HG02973 (cell line): ENCODE results near the gene AARSD1.
"Not testable (repeated sequence)": the region's sequence is repeated elsewhere in the genome, so short reads cannot be mapped to it uniquely, and the experiment has no call there.

ENCODE experiments used
- ATAC-seq: cut with Tn5 transposase; IDR thresholded peaks from one replicate; pipeline ENCODE4 v1.9.1; 2021; ENCODE audit warnings: moderate library complexity; ENCODE audit not compliant: unreplicated experiment

The AARSD1 gene

DNA sequence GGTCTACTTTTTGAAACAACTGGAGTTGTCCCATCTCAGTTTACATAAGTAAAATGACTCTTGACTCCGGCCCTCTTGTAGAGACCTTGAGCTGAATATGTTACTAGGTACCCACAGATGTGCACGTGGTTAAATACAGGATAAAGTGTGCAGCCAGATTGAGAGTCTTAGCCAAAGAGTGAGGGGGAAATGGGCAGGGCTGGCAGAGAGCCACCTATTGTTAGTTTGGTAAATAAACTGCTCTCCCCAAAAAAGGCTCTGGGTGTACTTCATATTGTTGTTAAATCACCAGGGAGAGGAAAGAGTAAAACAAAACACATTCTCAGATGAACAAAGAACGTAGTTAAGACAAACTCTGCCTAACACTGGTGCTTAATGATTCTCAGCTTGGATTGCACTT lies 43.3 kb downstream of the AARSD1 start:
- ATAC-seq, result no peak

DNA sequence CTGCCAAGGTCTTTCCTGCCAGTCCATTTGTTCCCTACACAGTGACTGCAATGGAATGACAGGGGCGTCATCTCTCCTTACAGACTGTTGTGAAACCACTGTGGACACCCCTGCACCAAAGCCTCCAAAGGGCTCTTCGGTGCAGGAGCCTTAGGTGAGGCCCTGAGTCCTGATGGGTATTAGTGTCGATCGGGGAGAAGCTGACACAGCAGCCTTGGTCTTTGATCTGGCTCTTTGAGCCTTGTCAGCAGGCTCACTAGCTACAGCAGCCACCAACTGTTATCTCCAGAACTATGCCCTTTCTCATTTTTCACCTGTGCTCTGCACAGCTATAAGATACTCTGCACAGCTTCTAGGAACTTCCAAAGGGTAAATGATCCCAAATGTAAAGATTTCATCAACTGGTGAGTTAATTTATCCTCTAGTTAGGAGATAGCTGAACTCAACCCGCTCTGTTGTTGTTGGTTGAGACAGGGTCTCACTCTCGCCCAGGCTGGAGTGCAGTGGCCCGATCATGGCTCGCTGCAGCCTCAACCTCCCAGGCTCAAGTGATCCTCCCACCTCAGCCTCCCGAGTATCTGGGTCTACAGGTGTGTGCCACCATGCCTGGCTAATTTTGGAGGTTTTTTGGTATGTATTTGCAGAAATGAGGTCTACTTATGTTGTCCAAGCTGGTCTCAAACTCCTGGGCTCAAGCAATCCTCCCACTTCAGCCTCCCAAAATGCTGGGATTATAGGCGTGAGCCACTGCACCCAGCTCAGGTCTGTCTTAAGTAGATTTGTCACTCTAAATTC lies 44.0 kb downstream of the AARSD1 start:
- ATAC-seq, result no peak

DNA sequence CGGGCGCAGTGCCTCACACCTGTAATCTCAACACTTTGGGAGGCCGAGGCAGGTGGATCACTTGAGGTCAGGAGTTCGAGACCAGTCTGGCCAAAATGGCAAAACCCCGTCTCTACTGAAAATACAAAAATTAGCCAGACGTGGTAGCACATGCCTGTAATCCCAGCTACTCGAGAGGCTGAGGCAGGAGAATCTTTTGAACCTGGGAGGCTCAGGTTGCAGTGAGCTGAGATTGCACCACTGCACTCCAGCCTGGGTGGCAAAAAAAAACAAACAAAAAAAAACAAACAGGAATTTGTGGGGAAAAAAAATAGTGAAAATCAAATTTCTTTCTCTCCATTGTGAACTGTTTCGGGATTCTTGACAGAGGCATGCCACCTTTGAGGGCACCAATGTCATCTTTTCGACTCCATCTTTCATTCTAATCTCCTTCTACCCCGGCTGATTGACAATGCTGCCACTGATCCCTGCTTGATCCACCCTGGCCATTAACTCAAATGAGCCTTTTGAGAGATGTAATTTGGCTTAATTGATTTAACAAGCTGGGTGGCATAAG lies 44.7 kb downstream of the AARSD1 start:
- not testable (repeated sequence) for ATAC-seq

DNA sequence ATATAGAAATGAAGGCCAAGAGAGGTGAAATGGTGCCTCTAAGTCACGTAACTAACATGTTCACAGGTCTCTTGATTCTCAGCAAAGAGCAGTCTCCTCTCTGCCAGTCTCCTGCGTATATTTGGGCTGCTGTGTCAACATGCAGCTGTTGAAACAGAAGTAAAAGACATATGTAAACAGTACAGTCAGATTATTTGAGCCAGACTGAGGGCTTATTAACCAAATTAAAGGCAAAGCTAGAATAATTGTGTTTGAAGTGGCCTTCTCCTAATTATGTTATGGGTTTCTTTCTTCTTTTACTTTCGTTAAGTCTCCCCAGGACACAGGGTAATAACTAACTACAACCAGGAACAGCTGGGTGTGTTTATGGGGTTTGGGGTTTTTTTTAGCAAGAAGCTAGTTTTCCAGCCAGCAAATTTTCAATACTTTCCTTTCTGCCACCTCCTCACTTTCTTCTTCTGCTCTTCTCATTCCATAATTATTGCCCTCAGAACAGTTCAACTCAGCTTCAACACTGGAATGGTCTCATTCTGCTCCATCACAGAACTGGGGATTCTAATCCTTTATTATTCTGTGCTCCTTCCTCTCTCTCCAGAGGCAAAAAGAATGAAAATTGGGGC lies 45.2 kb downstream of the AARSD1 start:
- ATAC-seq, result no peak

DNA sequence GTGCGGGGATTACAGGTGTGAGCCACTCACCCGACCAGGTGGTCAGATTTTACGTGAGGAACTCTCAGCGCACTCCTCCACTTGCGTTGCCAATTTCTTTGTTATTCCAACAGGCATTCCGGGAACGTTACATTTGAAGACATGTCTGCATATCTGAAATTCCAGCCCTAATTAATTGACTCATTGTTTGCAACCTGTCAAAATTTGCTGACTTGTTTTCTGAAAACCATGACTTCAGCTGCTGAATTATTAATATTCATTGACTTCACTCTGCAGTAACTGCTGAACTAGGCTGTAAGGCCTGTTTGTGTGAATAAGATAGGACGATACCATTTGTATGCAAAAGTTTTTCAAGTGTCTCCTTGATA lies 47.0 kb downstream of the AARSD1 start:
- no peak for ATAC-seq

DNA sequence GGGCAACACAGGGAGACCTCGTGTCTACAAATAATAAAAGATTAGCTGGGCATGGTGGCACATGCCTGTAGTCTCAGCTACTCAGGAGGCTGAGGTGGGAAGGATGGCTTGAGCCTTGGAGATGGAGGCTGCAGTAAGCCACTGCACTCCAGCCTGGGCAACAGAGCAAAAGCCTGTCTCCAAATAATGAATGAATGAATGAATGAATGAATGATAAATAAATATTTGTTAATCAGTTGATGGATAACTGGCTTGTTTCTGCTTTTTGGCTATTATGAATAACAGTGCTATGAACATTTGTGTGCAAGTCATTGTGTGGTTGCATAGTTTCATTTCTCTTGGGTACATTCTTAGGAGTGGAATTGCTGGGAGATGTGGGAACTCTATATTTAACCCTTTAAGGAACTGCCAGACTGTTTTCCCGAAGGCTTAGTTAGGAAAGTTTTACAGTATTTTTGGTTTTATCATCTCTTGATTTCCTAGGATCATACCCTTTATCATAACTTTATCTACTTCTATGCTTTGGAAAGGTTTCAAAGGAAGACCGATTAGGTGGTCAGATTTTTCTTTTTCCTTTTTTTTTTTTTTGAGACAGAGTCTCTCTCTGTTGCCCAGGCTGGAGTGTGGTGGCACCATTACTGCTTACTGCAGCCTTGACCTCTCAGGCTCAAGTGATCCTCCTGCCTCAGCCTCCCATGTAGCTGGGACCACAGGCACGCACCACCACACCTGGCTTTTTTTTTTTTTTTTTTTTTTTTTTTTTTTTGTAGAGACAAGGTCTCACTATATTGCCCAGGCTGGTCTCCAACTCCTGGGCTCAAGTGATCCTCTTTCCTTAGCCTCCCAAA lies 47.6 kb downstream of the AARSD1 start:
- not testable (repeated sequence) for ATAC-seq

DNA sequence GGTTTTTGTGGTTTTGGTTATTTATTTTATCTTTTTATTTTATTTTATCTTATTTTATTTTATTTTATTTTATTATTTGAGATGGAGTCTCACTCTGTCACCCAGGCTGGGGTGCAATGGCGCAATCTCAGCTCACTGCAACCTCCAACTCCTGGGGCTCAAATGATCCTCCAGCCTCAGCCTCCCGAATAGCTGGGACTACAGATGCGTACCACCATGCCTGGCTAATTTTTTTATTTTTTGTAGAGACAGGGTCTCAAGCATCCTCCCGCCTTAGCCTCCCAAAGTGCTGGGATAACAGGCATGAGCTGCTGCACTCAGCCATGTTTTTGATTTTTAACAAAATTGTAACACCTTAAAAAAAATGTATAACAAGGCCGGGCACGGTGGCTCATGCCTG lies 49.0 kb downstream of the AARSD1 start:
- ATAC-seq, result not testable (repeated sequence)

DNA sequence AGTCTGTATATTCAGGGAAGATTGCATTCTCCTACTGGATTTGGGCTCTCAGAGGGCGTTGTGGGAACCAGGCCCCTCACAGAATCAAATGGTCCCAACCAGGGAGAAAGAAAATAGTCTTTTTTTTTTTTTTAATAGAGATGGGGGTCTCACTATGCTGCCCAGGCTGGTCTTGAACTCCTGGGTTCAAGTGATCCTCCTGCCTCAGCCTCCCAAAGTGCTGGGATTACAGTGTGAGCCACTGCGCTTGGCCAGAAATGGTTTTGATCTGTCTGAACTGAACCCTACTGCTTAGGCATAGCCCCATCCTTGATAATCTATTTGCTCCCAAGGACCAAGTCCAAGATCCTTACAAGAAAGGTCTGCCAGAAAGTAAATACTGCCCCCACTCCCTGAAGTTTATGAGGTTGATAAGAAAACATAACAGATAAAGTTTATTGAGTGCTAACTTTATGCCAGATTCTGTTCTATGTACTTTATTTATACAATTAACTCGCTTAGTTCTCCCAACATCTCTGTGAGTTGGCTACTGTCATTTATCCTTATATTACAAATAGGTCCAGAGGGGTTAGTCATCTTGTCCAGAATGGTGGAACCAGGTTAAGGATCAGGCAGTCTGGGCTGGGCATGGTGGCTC lies 50.2 kb downstream of the AARSD1 start:
- ATAC-seq, result no peak

DNA sequence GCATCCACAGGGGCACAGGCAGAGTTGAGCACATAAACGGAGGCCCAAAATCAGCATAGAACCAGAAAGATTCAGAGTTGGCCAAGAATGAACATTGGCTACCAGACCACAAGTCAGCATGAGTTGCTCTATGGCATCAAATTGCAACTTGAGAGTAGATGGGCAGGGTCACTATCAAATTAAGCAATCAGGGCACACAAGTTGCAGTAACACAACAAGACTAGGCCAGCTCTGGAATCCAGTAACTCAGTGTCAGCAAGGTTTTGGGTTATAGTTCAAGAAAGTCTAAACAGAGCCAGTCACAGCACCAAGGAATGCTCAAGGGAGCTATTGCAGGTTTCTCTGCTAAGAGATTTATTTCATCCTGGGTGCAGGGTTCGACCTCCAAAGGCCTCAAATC lies 50.7 kb downstream of the AARSD1 start:
- no peak for ATAC-seq

DNA sequence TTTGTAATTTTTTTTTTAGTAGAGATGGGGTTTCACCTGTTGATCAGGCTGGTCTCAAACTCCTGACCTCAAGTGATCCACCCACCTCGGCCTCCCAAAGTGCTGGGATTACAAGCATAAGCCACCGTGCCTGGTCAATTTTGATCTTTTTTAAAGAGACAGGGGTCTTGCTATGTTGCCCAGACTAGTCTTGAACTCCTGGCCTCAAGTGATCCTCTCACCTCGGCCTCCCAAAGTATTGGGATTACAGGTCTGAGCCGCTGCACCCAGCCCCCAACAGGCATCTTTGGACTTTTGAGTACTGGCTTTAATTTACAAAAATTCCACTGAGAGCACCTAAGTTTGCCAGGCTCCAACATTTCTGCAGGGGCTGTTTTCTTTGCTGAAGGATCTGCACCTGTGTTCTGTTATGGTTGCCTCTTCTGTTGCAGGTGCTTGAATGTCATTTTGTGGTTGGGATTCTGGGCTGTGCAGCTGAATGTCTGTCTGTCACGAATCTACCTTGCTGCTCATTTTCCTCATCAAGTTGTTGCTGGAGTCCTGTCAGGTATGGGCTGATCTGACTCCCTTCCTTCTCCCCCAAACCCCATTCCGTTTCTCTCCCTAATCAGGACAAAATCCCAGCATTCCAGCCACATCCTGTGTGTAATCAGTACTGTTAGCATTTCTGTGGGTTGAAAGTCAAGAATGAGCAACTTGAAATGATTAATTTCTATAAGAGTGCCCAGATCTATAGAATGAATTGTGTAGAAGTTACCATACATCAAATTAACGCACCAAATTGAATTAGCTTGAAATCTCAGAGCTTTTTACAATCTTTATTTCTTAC lies 55.2 kb downstream of the AARSD1 start:
- ATAC-seq, result no peak

DNA sequence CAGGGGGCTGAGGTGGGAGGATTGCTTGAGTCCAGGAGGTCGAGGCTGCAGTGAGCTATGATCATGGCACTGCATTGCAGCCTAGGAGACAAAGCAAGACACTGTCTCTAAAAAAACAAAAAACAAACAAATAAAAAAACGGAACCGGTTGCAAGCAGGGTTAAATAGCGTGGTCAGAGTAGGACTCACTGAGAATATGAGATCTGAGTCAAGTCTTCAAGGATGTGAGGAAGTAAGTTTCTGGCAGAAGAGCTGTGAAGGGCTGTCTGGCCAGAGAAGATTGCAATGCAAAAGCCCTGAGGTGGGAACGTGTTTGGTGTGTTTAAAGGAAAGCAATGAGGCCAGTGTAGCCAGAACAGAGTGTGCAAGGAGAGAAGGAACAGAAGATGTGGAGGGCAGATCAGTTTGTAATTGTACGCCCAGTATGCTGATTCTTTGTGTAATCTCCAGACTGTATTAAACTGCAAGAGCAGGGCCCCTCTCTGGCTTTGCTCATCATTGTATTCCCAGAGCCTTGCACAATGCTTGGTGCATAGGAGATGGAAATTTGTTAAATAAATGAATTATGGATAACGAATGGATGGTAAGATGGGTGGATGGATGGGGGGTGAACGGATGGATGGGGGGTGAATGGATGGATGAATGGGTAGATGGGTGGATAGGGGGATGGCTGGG lies 57.3 kb downstream of the AARSD1 start:
- ATAC-seq, result no peak

DNA sequence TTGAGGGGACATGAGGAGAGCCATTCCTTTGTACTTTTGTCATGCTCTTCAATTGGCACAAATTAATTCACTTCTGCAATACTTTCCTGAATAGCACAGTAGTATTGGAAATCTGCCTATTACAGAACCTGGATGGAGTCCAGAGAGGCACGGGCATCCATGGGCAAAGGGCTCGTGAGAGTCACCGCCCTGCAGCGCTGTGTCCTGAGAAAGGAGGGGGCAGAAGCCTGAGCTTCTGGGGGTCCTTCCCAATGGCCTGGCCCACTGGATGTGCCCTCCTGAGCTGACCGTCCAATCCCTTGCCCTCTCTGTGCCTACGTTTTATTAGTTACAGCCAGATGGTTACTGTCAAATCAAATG lies 60.2 kb downstream of the AARSD1 start:
- ATAC-seq, result no peak

DNA sequence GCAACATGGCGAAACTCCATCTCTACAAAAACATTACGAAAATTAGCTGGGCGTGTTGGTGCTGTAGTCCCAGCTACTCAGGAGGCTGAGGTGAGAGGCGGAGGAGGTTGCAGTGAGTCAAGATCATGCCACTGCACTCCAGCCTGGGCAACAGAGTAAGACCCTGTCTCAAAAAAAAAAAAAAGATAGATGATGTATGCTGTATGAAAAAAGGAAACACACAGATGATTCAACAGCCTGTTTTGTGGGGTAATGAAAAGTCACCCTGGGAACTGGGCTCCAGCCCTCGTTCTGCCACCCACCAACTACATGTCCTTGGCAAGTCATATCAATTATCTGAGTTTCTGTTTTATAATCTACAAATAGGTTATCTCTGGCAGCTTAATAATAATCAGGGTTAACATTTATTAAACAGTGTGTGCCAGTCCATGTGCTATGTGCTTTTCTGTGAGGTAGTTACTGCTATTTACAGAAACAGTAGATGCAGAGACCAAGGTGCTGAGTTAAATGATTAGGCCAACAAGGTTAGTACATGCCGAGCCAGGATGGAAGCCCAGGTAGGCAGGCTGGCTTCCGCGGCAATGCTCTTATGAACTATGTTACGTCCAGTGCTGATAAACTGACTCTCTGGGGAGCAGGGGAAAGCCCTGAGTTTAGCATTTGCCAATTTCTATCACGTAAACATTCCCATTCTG lies 62.6 kb downstream of the AARSD1 start:
- ATAC-seq, result no peak
